SK-N-SH treated with all-trans-retinoic acid at 6 μM for 48 hours (cell line): ENCODE data around the gene NCAN.
"Not testable (repeated sequence)": the region's sequence is repeated elsewhere in the genome, so short reads cannot be mapped to it uniquely, and the experiment has no call there.

Source experiments
- ATAC-seq: fragments of 200-7000 bp; cut with Tn5 transposase; 3 replicates; pipeline ENCODE4 v1.9.1; 2020; ENCODE audit warnings: mild to moderate bottlenecking, moderate library complexity
- ARNTL ChIP-seq: fragments of 450-650 bp; formaldehyde crosslinking; IDR thresholded peaks from 2 replicates; pipeline ENCODE4 v1.5.0; 2020; ENCODE audit warnings: low read depth, mild to moderate bottlenecking, moderate library complexity, borderline replicate concordance
- BACH2 ChIP-seq: fragments of 250-450 bp; sonication (Bioruptor Pico); IDR thresholded peaks from 2 replicates; pipeline ENCODE4 v1.9.0; 2021; ENCODE audit warnings: mild to moderate bottlenecking, borderline replicate concordance
- CREB5 ChIP-seq: fragments of 250-450 bp; sonication (Bioruptor Pico); IDR thresholded peaks from 2 replicates; pipeline ENCODE4 v1.5.1; 2020; ENCODE audit warnings: low read depth, mild to moderate bottlenecking, moderate library complexity
- CSRNP3 ChIP-seq: fragments of 250-450 bp; sonication (Bioruptor Pico); IDR thresholded peaks from 2 replicates; pipeline ENCODE4 v1.5.1; 2021; ENCODE audit warnings: mild to moderate bottlenecking, moderate library complexity
- ESRRG ChIP-seq: fragments of 250-450 bp; sonication (Bioruptor Pico); IDR thresholded peaks from 2 replicates; pipeline ENCODE4 v1.6.1; 2021; ENCODE audit warnings: mild to moderate bottlenecking
- GLIS3 ChIP-seq: fragments of 250-450 bp; sonication (Bioruptor Pico); IDR thresholded peaks from 2 replicates; pipeline ENCODE4 v1.5.0; 2020; ENCODE audit warnings: mild to moderate bottlenecking, moderate library complexity
- OSR1 ChIP-seq: fragments of 250-450 bp; sonication (Bioruptor Pico); IDR thresholded peaks from 2 replicates; pipeline ENCODE4 v1.8.0; 2022; ENCODE audit warnings: moderate library complexity, mild to moderate bottlenecking, inconsistent platforms
- PATZ1 ChIP-seq: fragments of 250-450 bp; sonication (Bioruptor Pico); IDR thresholded peaks from 2 replicates; pipeline ENCODE4 v1.8.0; 2020; ENCODE audit warnings: mild to moderate bottlenecking, moderate library complexity, borderline replicate concordance
- PPARA ChIP-seq: fragments of 250-450 bp; sonication (Bioruptor Pico); IDR thresholded peaks from 2 replicates; pipeline ENCODE4 v1.5.0; 2020; ENCODE audit warnings: mild to moderate bottlenecking, borderline replicate concordance
- RARB ChIP-seq: fragments of 250-450 bp; sonication (Bioruptor Pico); IDR thresholded peaks from 2 replicates; pipeline ENCODE4 v1.8.0; 2021; ENCODE audit warnings: mild to moderate bottlenecking, moderate library complexity
- SNAI2 ChIP-seq: fragments of 250-450 bp; sonication (Bioruptor Pico); IDR thresholded peaks from 2 replicates; pipeline ENCODE4 v1.5.0; 2020; ENCODE audit warnings: mild to moderate bottlenecking, moderate library complexity
- TCF4 ChIP-seq: fragments of 250-450 bp; sonication (Bioruptor Pico); IDR thresholded peaks from 2 replicates; pipeline ENCODE4 v1.8.0; 2021; ENCODE audit warnings: mild to moderate bottlenecking, moderate library complexity, borderline replicate concordance
- TOX ChIP-seq: fragments of 250-450 bp; sonication (Bioruptor Pico); IDR thresholded peaks from 2 replicates; pipeline ENCODE4 v1.8.0; 2021; ENCODE audit warnings: mild to moderate bottlenecking, moderate library complexity, borderline replicate concordance
- TSHZ2 ChIP-seq: fragments of 250-450 bp; sonication (Bioruptor Pico); IDR thresholded peaks from 2 replicates; pipeline ENCODE4 v1.5.0; 2020; ENCODE audit warnings: mild to moderate bottlenecking, moderate library complexity
- ZC3H10 ChIP-seq: fragments of 250-450 bp; sonication (Bioruptor Pico); IDR thresholded peaks from 2 replicates; pipeline ENCODE4 v1.5.1; 2021; ENCODE audit warnings: mild to moderate bottlenecking, moderate library complexity
- ZFP3 ChIP-seq: fragments of 250-450 bp; sonication (Bioruptor Pico); IDR thresholded peaks from 2 replicates; pipeline ENCODE4 v1.5.0; 2020; ENCODE audit warnings: mild to moderate bottlenecking, moderate library complexity
- ZFP30 ChIP-seq: fragments of 450-650 bp; formaldehyde crosslinking; IDR thresholded peaks from 2 replicates; pipeline ENCODE4 v1.5.0; 2022; ENCODE audit warnings: mild to moderate bottlenecking, moderate library complexity
- ZNF565 ChIP-seq: fragments of 450-650 bp; formaldehyde crosslinking; conservative IDR thresholded peaks from 2 replicates; pipeline ENCODE4 v1.5.0; 2020; ENCODE audit warnings: low read depth, mild to moderate bottlenecking, moderate library complexity
- ZNF70 ChIP-seq: fragments of 450-650 bp; formaldehyde crosslinking; IDR thresholded peaks from 2 replicates; pipeline ENCODE4 v1.5.0; 2020; ENCODE audit warnings: mild to moderate bottlenecking, moderate library complexity
- ZNF8 ChIP-seq: fragments of 450-650 bp; formaldehyde crosslinking; IDR thresholded peaks from 2 replicates; pipeline ENCODE4 v1.5.0; 2020; ENCODE audit warnings: mild to moderate bottlenecking, moderate library complexity
- TF ChIP-seq, protein P1 (sequence below): fragments of 250-450 bp; sonication (Bioruptor Pico); IDR thresholded peaks from 2 replicates; pipeline ENCODE4 v1.8.0; 2021; ENCODE audit warnings: low read depth, mild to moderate bottlenecking, moderate library complexity, borderline replicate concordance

NCAN gene

DNA sequence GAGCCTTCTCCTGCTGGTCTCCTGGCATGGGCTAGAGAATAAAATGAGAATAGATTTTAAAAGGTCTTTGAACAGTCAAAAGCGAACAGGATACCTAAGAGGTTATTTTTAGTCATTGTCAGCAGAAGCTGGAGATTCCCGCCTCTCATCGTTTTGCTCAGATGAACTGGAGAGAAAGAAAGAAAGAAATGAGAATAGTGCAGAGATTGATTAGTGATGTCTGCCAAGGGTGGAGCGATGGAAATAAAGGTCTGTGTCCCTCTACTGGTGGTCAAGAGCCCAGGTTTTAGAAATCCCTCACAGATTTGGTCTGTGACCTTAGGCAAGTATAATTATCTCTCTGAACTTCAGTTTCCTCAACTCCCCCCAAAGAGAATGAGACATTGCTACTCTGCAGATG lies 5.3 kb downstream of the NCAN start:
- TF ChIP-seq ZFP30 (CRISPR knock-in tag) (no peak), CSRNP3 (CRISPR knock-in tag) (no peak), ZC3H10 (CRISPR knock-in tag) (no peak), ARNTL (no peak), TOX (no peak), PPARA (CRISPR knock-in tag) (no peak), ZFP3 (CRISPR knock-in tag) (no peak), ZNF8 (CRISPR knock-in tag) (no peak), ZNF70 (CRISPR knock-in tag) (no peak), ZNF565 (no peak), BACH2 (CRISPR knock-in tag) (no peak), RARB (CRISPR knock-in tag) (no peak), OSR1 (CRISPR knock-in tag) (no peak), TCF4 (CRISPR knock-in tag) (no peak), ESRRG (CRISPR knock-in tag) (no peak), PATZ1 (CRISPR knock-in tag) (no peak), SNAI2 (CRISPR knock-in tag) (no peak), CREB5 (no peak)
- TF ChIP-seq, protein P1, sequence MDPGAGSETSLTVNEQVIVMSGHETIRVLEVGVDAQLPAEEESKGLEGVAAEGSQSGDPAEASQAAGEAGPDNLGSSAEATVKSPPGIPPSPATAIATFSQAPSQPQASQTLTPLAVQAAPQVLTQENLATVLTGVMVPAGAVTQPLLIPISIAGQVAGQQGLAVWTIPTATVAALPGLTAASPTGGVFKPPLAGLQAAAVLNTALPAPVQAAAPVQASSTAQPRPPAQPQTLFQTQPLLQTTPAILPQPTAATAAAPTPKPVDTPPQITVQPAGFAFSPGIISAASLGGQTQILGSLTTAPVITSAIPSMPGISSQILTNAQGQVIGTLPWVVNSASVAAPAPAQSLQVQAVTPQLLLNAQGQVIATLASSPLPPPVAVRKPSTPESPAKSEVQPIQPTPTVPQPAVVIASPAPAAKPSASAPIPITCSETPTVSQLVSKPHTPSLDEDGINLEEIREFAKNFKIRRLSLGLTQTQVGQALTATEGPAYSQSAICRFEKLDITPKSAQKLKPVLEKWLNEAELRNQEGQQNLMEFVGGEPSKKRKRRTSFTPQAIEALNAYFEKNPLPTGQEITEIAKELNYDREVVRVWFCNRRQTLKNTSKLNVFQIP (CRISPR knock-in tag): no peak
- ATAC-seq: peak; percentile 32; the same call in 1 of the 3 replicates

- no peak for ATAC-seq
- TF ChIP-seq ZFP30 (CRISPR knock-in tag) (no peak), OSR1 (CRISPR knock-in tag) (no peak)
Observed at GRCh38 chr19:19218911-19219310, 7.2 kb downstream of the NCAN start.

DNA sequence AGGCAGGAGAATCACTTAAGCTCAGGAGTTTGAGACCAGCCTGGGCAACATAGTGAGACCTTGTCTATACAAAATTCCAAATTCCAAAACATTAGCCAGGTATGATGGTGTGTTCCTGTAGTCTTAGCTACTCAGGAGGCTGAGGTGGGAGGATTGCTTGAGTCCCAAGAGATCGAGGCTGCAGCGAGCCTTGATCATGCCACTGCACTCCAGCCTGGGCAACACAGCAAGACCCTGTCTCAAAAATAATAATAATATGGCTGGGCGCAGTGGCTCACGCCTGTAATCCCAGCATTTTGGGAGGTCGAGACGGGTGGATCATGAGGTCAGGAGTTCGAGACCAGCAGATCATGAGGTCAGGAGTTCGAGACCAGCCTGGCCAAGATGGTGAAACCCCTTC lies 9.2 kb downstream of the NCAN start:
- ATAC-seq: not testable (repeated sequence)

DNA sequence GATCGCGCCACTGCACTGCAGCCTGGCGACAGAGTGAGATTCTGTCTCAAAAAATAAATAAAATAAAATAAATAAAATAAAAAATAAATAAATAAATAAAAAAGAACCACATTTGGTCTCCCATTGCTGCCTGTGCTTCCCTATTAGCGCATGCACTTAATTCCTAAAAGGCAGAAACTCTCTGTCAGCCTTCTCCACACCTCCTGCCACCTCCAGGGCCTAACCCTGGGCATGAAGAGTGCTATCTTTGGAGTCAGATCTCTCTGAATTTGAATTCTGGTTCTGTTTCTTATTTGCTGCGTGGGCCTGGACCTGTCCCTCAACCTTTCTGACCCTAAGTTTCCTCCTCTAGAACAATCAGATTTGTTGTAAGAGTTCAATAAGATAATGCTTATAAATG lies 11.3 kb downstream of the NCAN start:
- ATAC-seq: no peak
- TF ChIP-seq TSHZ2 (CRISPR knock-in tag) (no peak), PATZ1 (CRISPR knock-in tag) (no peak), GLIS3 (CRISPR knock-in tag) (no peak), ZFP30 (CRISPR knock-in tag) (no peak), ZNF8 (CRISPR knock-in tag) (no peak), ZNF565 (no peak), OSR1 (CRISPR knock-in tag) (no peak)
